H1 (cell line): ENCODE measurements around the gene TMEM135. TPM values are rescaled to one million over a fixed set of nuclear protein-coding genes. Genes with fewer than 3 reads are reported as not detected.

Experiments
- CTCF ChIA-PET: fragments of 300-600 bp; sonication (Branson Sonifier 250); formaldehyde crosslinking; loops from one replicate; lab custom pipeline; 2021; ENCODE audit not compliant: partially characterized antibody; lab: Charles Lee
- POLR2A ChIA-PET: fragments of 300-600 bp; sonication (Branson Sonifier 250); formaldehyde crosslinking; loops from one replicate; lab custom pipeline; 2021; ENCODE audit warnings: inconsistent platforms; ENCODE audit not compliant: partially characterized antibody; lab: Charles Lee
- DNase-seq, 2 experiments: peaks; one replicate each; pipeline versions ENCODE4 v3.0.0 to v3.0.0-alpha.2; 2010 to 2022; ENCODE audit warnings: low spot score in 2 of 2, low read depth in 1 of 2, mixed read lengths in 1 of 2
- FAIRE-seq: peaks from 2 replicates; lab custom pipeline; 2011; peaks lifted over from hg19 to GRCh38; lab: Jason Lieb, UNC
- H2AFZ ChIP-seq: 2 replicates; pipeline ENCODE4 v1.8.1; 2012; ENCODE audit warnings: low read length, inconsistent platforms
- H2AK5ac ChIP-seq: 2 replicates; pipeline ENCODE4 v1.6.1; 2013; ENCODE audit warnings: low read depth, low read length
- H2BK120ac ChIP-seq: replicated peaks from 2 replicates; pipeline ENCODE3; 2013; ENCODE audit warnings: low read depth, low read length, inconsistent platforms
- H2BK12ac ChIP-seq: 2 replicates; pipeline ENCODE4 v1.6.1; 2013; ENCODE audit warnings: low read depth, low read length
- H2BK15ac ChIP-seq: 2 replicates; pipeline ENCODE4 v1.6.1; 2013; ENCODE audit warnings: low read length
- H2BK20ac ChIP-seq: 2 replicates; pipeline ENCODE4 v1.6.1; 2013; ENCODE audit warnings: low read length
- H2BK5ac ChIP-seq: 2 replicates; pipeline ENCODE4 v1.6.1; 2013; ENCODE audit warnings: low read depth, low read length
- H3K14ac ChIP-seq: 2 replicates; pipeline ENCODE4 v1.6.1; 2013; ENCODE audit warnings: inconsistent platforms; ENCODE audit not compliant: insufficient read length
- H3K18ac ChIP-seq: 2 replicates; pipeline ENCODE4 v1.6.1; 2013; ENCODE audit warnings: low read length; ENCODE audit errors: extremely low read depth
- H3K23ac ChIP-seq: 2 replicates; pipeline ENCODE4 v1.6.1; 2013; ENCODE audit warnings: inconsistent platforms; ENCODE audit not compliant: insufficient read length
- H3K23me2 ChIP-seq: 2 replicates; pipeline ENCODE4 v1.6.1; 2013; ENCODE audit warnings: low read depth, low read length
- H3K27ac ChIP-seq: 2 replicates; pipeline ENCODE4 v1.6.1; 2011; ENCODE audit warnings: low read depth, low read length, inconsistent platforms
- H3K27me3 ChIP-seq, 4 experiments: replicated peaks in 1 of 4; 1 replicate in 1 of 4; 2 replicates in 3 of 4; pipeline versions ENCODE4 v1.6.1 to v1.8.1; 2011 to 2013; ENCODE audit warnings: low read length in 3 of 4, mild to moderate bottlenecking in 3 of 4, inconsistent platforms in 2 of 4, mixed read lengths in 2 of 4, moderate library complexity in 1 of 4; ENCODE audit not compliant: control insufficient read depth in 3 of 4, insufficient read depth in 3 of 4; ENCODE audit errors: extremely low read depth in 1 of 4
- H3K36me3 ChIP-seq, 4 experiments: 2 replicates each; pipeline versions ENCODE4 v1.6.1 to v1.8.1; 2011 to 2013; ENCODE audit warnings: mild to moderate bottlenecking in 4 of 4, low read length in 3 of 4, moderate library complexity in 2 of 4, control low read depth in 1 of 4, inconsistent platforms in 1 of 4; ENCODE audit not compliant: insufficient read depth in 4 of 4, control insufficient read depth in 2 of 4
- H3K4ac ChIP-seq: replicated peaks from 2 replicates; pipeline ENCODE3; 2013; ENCODE audit warnings: low read length, low read depth, mixed read lengths, inconsistent platforms; ENCODE audit not compliant: insufficient read length
- H3K4me1 ChIP-seq, 4 experiments: replicated peaks in 1 of 4; 1 replicate in 1 of 4; 2 replicates in 3 of 4; pipeline versions ENCODE4 v1.6.1 to v1.8.1; 2011 to 2013; ENCODE audit warnings: low read length in 3 of 4, inconsistent platforms in 2 of 4, mixed read lengths in 1 of 4; ENCODE audit not compliant: insufficient read depth in 4 of 4, control insufficient read depth in 3 of 4
- H3K4me2 ChIP-seq, 2 experiments: 2 replicates each; pipeline versions ENCODE4 v1.6.1 to v1.8.1; 2011 to 2013; ENCODE audit warnings: low read depth in 2 of 2, low read length in 2 of 2, control low read depth in 1 of 2, inconsistent platforms in 1 of 2, mild to moderate bottlenecking in 1 of 2; ENCODE audit not compliant: insufficient read depth in 1 of 2
- H3K4me3 ChIP-seq, 4 experiments: fragments of 200-600, 300-600 bp in 1 of 4; sonication (generic), shearing (Covaris generic), sonication (Bioruptor Twin) in 1 of 4; 2 replicates each; pipeline versions ENCODE4 v1.5.1 to v1.8.1; 2011 to 2016; ENCODE audit warnings: low read length in 4 of 4, low read depth in 3 of 4, control low read depth in 2 of 4, inconsistent platforms in 2 of 4, mild to moderate bottlenecking in 2 of 4, mixed read lengths in 1 of 4, moderate library complexity in 1 of 4; ENCODE audit not compliant: insufficient read depth in 2 of 4; ENCODE audit errors: extremely low read depth in 1 of 4
- H3K56ac ChIP-seq: replicated peaks from 2 replicates; pipeline ENCODE3; 2013; ENCODE audit warnings: low read depth, mild to moderate bottlenecking, mixed read lengths, low read length, inconsistent platforms; ENCODE audit not compliant: insufficient read length
- H3K79me1 ChIP-seq: 2 replicates; pipeline ENCODE4 v1.6.1; 2013; ENCODE audit warnings: low read depth, low read length, control low read depth
- H3K79me2 ChIP-seq, 2 experiments: 2 replicates each; pipeline versions ENCODE4 v1.6.1 to v1.8.1; 2012 to 2013; ENCODE audit warnings: low read length in 2 of 2, mild to moderate bottlenecking in 2 of 2, inconsistent platforms in 1 of 2; ENCODE audit not compliant: insufficient read depth in 2 of 2, control insufficient read depth in 1 of 2
- H3K9ac ChIP-seq, 4 experiments: replicated peaks in 1 of 4; 1 replicate in 1 of 4; 2 replicates in 3 of 4; pipeline versions ENCODE4 v1.6.1 to v1.8.1; 2011 to 2013; ENCODE audit warnings: low read depth in 3 of 4, low read length in 3 of 4, control low read depth in 2 of 4, mild to moderate bottlenecking in 2 of 4, moderate library complexity in 2 of 4, inconsistent platforms in 1 of 4; ENCODE audit errors: extremely low read depth in 1 of 4
- H3K9me3 ChIP-seq, 2 experiments: 2 replicates each; pipeline versions ENCODE4 v1.6.1 to v1.8.1; 2012 to 2013; ENCODE audit warnings: mild to moderate bottlenecking in 2 of 2, moderate library complexity in 2 of 2, control low read depth in 1 of 2, inconsistent platforms in 1 of 2, low read depth in 1 of 2, low read length in 1 of 2, mixed read lengths in 1 of 2; ENCODE audit not compliant: insufficient read depth in 2 of 2
- H4K20me1 ChIP-seq, 2 experiments: replicated peaks in 1 of 2; 2 replicates each; pipeline versions ENCODE3 to v1.8.1; 2011 to 2013; ENCODE audit warnings: inconsistent platforms in 2 of 2, low read length in 2 of 2, mild to moderate bottlenecking in 1 of 2; ENCODE audit not compliant: insufficient read depth in 2 of 2, control insufficient read depth in 1 of 2
- H4K5ac ChIP-seq: 2 replicates; pipeline ENCODE4 v1.6.1; 2013; ENCODE audit warnings: low read length, low read depth, mixed read lengths, inconsistent platforms; ENCODE audit not compliant: insufficient read length
- H4K8ac ChIP-seq: 2 replicates; pipeline ENCODE4 v1.8.0; 2013; ENCODE audit warnings: mild to moderate bottlenecking, moderate library complexity, low read length, inconsistent platforms; ENCODE audit not compliant: insufficient read depth; ENCODE audit errors: extremely low read depth
- H4K91ac ChIP-seq: replicated peaks from 2 replicates; pipeline ENCODE3; 2013; ENCODE audit warnings: low read length, mixed read lengths, inconsistent platforms; ENCODE audit not compliant: insufficient read length
- JUND ChIP-seq: IDR thresholded peaks from 2 replicates; pipeline ENCODE4 v1.6.1; 2011; ENCODE audit warnings: mild to moderate bottlenecking, improper control_type of control experiment, low read length
- WGBS, 2 experiments: shearing (Covaris generic) in 1 of 2; methylation state at CpG; one replicate each; pipeline versions ENCODE4 v1.1.6 to v1.1.7; 2013 to 2015; ENCODE audit warnings: low lambda C conversion rate in 2 of 2, mixed read lengths in 2 of 2, inconsistent platforms in 1 of 2, low coverage in 1 of 2, missing lambda C conversion rate in 1 of 2; ENCODE audit not compliant: insufficient replicate concordance in 2 of 2, insufficient coverage in 1 of 2, insufficient read length in 1 of 2; ENCODE audit errors: extremely low coverage in 1 of 2, missing lambda C conversion rate in 1 of 2; 5-methylcytosine and 5-hydroxymethylcytosine counted together
- polyA plus RNA-seq, 7 experiments: library from polyadenylated mRNA; depleted of rRNA in 3 of 7; stranded (reverse) in 5 of 7; unstranded in 2 of 7; fragments of >200 nt in 5 of 7; fragments of 200-250 nt in 2 of 7; gene quantifications; 1 replicate in 5 of 7; 2 replicates in 1 of 7; 4 replicates in 1 of 7; pipeline versions ENCODE4 v1.2.1 to v1.2.3, GENCODE V29; 2011 to 2013; ENCODE audit warnings: missing spikeins in 2 of 7, mixed read lengths in 2 of 7
- total RNA-seq: library from RNA; stranded (reverse); fragmentation: NEBNext Ultra II Directional; extraction: Animal tissue kit (Norgen Biotek cat#: 25700); gene quantifications from 2 replicates; pipeline ENCODE4 v1.2.1, GENCODE V29; 2021

Gene TMEM135
- total and polyA plus RNA-seq, 2 of the 8 experiments (the other 6 are each of a cell fraction or from before 2014, with no cell fraction given), result 9.3 to 31.3 TPM

DNA sequence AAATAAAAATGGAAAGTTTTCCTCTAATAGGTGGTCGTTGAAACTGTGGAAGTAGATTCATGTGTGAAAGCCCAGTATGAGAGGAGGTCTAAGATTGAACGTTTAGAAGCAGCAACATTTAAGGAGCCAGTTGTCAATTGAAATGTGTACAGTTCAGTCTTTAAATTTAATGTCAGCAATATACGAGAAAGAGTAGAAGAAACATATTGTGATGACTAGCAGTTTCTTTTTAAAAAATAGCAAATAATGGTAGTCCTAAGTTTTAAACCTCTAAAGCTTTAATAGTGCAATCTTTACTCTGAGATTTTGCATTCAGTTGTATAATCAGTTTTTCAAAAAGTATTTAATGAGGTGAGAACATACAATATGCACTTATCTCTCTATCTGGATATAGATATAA, 44.9 kb downstream of the TMEM135 start:
- Histone ChIP-seq H3K56ac (no peak overlapping the region), H3K36me3 (peaks cover 0 to 17% (median 1%) of the 10 kb centered on the region in 4 experiments; a peak in 3 of 8 replicates), H4K91ac (no peak overlapping the region), H3K27me3 (peaks cover 0 to 28% (median 5%) of the 10 kb centered on the region in 4 experiments; a peak in 5 of 7 replicates), H4K8ac (no peak overlapping the region), H2BK15ac (no peak overlapping the region), H3K9me3 (peaks cover 9 to 11% of the 10 kb centered on the region in 2 experiments; a peak in 2 of 4 replicates), H3K14ac (no peak overlapping the region), H3K18ac (no peak overlapping the region), H3K9ac (no peak overlapping the region), H3K79me1 (no peaks in the 10 kb centered on the region), H2BK20ac (no peak overlapping the region), H3K4me3 (no peak overlapping the region), H3K27ac (no peak overlapping the region), H3K79me2 (no peaks in the 10 kb centered on the region), H2BK12ac (no peak overlapping the region), H3K23me2 (no peaks in the 10 kb centered on the region), H2AFZ (no peak overlapping the region), H3K4me1 (peaks cover 0 to 5% (median 0%) of the 10 kb centered on the region in 4 experiments; a peak in 1 of 7 replicates), H2BK5ac (no peak overlapping the region), H2BK120ac (no peak overlapping the region), H3K4ac (no peak overlapping the region), H4K20me1 (peaks cover 0 to 4% of the 10 kb centered on the region in 2 experiments), H4K5ac (no peak overlapping the region), H3K23ac (no peak overlapping the region), H2AK5ac (no peak overlapping the region), H3K4me2 (peak overlapping the region in 1 of 2 experiments; percentile 44; a peak in 1 of 4 replicates)
- no peak for DNase-seq
- WGBS, 2 experiments, result 34% methylated on average over 3 of the region's 3 CpGs; no CpG with 5 or more reads in 1 of the 2 experiments
- TF ChIP-seq JUND, result no peak
- POLR2A ChIA-PET, result interaction anchor here (0.8 to 0.9 kb wide), 2 partner anchors 12 to 45 kb away, joined by 4 read pairs; partner anchors contain the start of gene TMEM135
- CTCF ChIA-PET, result interaction anchor here (1.2 to 1.8 kb wide), 2 partner anchors 9 to 15 kb away, joined by 3 to 11 read pairs; no protein-coding TSS in a partner anchor
- no peak for FAIRE-seq
